ENCODE data around the gene CA10. TPM values are rescaled to one million over a fixed set of nuclear protein-coding genes. Genes with fewer than 3 reads are reported as not detected.

Gene CA10
- total and polyA plus RNA-seq, 2 experiments from 2014 or later, result 0.33 TPM; not detected in 1

GRCh38 chr17:52154466-52154865 is 4.0 kb downstream of the CA10 start:
- no peak for TF ChIP-seq CTCF (IDR thresholded peaks at IDR 0.05; ENCODE audit: poor library complexity)
- no peak overlapping the region for H3K4me2 ChIP-seq
- H3K9me2 ChIP-seq (replicated peaks; ENCODE audit: insufficient read depth), result no peaks in the 10 kb centered on the region
- H3K27me3 ChIP-seq, result peaks cover 66% of the 10 kb centered on the region
- no peaks in the 10 kb centered on the region for H3K36me3 ChIP-seq (replicated peaks; ENCODE audit: insufficient read depth, low read depth)
- H4K20me1 ChIP-seq (ENCODE audit: insufficient read depth, poor library complexity, severe bottlenecking), result no peaks in the 10 kb centered on the region
- WGBS (ENCODE audit: low lambda C conversion rate, missing lambda C conversion rate), result 66% methylated on average over 4 of the region's 4 CpGs
- H3K4me3 ChIP-seq, result no peak overlapping the region
- H3K79me2 ChIP-seq, result no peaks in the 10 kb centered on the region
- H3K27ac ChIP-seq, result no peak overlapping the region
- H3K4me1 ChIP-seq (ENCODE audit: insufficient read depth), result no peaks in the 10 kb centered on the region
- H3K9me3 ChIP-seq (ENCODE audit: low read depth), result no peaks in the 10 kb centered on the region
- no peak for DNase-seq (ENCODE audit: low spot score)
- no peak overlapping the region for H2AFZ ChIP-seq

DNA sequence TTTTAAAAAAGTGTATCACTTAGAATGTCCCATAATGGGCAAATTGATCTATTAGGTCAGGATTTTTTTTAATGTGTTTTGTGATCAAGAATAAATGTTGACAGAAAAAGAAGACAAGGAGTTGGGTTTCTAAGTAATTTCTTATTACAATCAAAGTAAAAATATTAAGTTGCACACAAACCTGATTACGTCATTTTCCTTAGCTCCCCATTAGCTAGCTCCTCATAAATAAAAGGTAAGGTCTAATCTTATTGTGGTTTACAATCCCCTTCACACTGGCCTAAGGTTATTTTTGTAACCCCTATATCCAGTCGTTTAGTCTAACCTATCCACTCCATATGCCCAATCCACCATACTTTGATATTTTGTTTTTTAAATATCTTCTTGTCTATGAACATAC is 7.6 kb downstream of the CA10 start:
- H3K27ac ChIP-seq, result no peak overlapping the region
- no peak overlapping the region for H3K4me3 ChIP-seq
- no peaks in the 10 kb centered on the region for H3K4me1 ChIP-seq (ENCODE audit: insufficient read depth)
- TF ChIP-seq EZH2phosphoT487 (IDR thresholded peaks at IDR 0.05; ENCODE audit: low read depth, severe bottlenecking, unreplicated experiment) (no peak), CTCF (IDR thresholded peaks at IDR 0.05; ENCODE audit: poor library complexity) (no peak), EZH2 (IDR thresholded peaks at IDR 0.05; ENCODE audit: borderline replicate concordance) (no peak)
- H3K79me2 ChIP-seq, result no peaks in the 10 kb centered on the region
- H3K36me3 ChIP-seq (replicated peaks; ENCODE audit: insufficient read depth, low read depth), result no peaks in the 10 kb centered on the region
- 90% methylated on average over 2 of the region's 2 CpGs for WGBS (ENCODE audit: low lambda C conversion rate, missing lambda C conversion rate)
- no peaks in the 10 kb centered on the region for H3K9me3 ChIP-seq (ENCODE audit: low read depth)
- no peaks in the 10 kb centered on the region for H3K9me2 ChIP-seq (replicated peaks; ENCODE audit: insufficient read depth)
- peaks cover 31% of the 10 kb centered on the region for H3K27me3 ChIP-seq
- no peaks in the 10 kb centered on the region for H4K20me1 ChIP-seq (ENCODE audit: insufficient read depth, poor library complexity, severe bottlenecking)
- no peak overlapping the region for H2AFZ ChIP-seq
- no peak for DNase-seq (ENCODE audit: low spot score)
- H3K4me2 ChIP-seq, result no peak overlapping the region

GRCh38 chr17:52149626-52150025 is 8.9 kb downstream of the CA10 start:
- Histone ChIP-seq H3K4me1 (ENCODE audit: insufficient read depth) (no peaks in the 10 kb centered on the region), H3K27me3 (peaks cover 18% of the 10 kb centered on the region), H3K27ac (no peak overlapping the region), H4K20me1 (ENCODE audit: insufficient read depth, poor library complexity, severe bottlenecking) (no peaks in the 10 kb centered on the region), H3K36me3 (replicated peaks; ENCODE audit: insufficient read depth, low read depth) (no peaks in the 10 kb centered on the region), H2AFZ (no peak overlapping the region), H3K4me3 (no peak overlapping the region), H3K9me3 (ENCODE audit: low read depth) (no peaks in the 10 kb centered on the region), H3K4me2 (no peak overlapping the region), H3K9me2 (replicated peaks; ENCODE audit: insufficient read depth) (no peaks in the 10 kb centered on the region), H3K79me2 (no peaks in the 10 kb centered on the region)
- no peak for DNase-seq (ENCODE audit: low spot score)
- no peak for TF ChIP-seq CTCF (IDR thresholded peaks at IDR 0.05; ENCODE audit: poor library complexity)
- TF ChIP-seq EZH2phosphoT487 (IDR thresholded peaks at IDR 0.05; ENCODE audit: low read depth, severe bottlenecking, unreplicated experiment), result no peak
- TF ChIP-seq EZH2 (IDR thresholded peaks at IDR 0.05; ENCODE audit: borderline replicate concordance), result no peak
- WGBS (ENCODE audit: low lambda C conversion rate, missing lambda C conversion rate), result 97% methylated on average over 1 of the region's 1 CpG

DNA sequence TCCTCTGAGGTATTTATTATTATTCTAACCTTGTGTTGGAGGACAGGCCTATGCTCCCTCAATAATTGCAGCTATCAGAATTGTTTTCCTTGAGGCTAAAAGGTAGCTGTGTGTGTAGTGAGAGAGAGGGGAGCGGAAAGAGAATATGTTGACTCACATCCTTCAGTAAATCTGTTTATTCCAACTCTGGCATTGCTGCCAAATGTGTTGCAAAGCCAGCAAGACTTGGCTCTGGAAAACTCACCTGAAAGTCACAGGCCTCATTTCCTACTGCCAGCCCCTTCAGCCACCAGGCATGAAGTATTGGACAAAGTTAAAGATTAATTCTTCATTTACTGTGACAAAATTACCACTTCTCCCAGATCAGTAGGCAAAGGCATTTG is 9.6 kb downstream of the CA10 start:
- 82% methylated on average over 1 of the region's 1 CpG for WGBS (ENCODE audit: low lambda C conversion rate, missing lambda C conversion rate)
- DNase-seq (ENCODE audit: low spot score), result no peak
- no peaks in the 10 kb centered on the region for H4K20me1 ChIP-seq (ENCODE audit: insufficient read depth, poor library complexity, severe bottlenecking)
- no peaks in the 10 kb centered on the region for H3K9me3 ChIP-seq (ENCODE audit: low read depth)
- no peak overlapping the region for H3K27ac ChIP-seq
- TF ChIP-seq EZH2 (IDR thresholded peaks at IDR 0.05; ENCODE audit: borderline replicate concordance) (no peak), CTCF (IDR thresholded peaks at IDR 0.05; ENCODE audit: poor library complexity) (no peak), EZH2phosphoT487 (IDR thresholded peaks at IDR 0.05; ENCODE audit: low read depth, severe bottlenecking, unreplicated experiment) (no peak)
- no peaks in the 10 kb centered on the region for H3K4me1 ChIP-seq (ENCODE audit: insufficient read depth)
- no peak overlapping the region for H3K4me2 ChIP-seq
- no peaks in the 10 kb centered on the region for H3K9me2 ChIP-seq (replicated peaks; ENCODE audit: insufficient read depth)
- H3K27me3 ChIP-seq, result peaks cover 11% of the 10 kb centered on the region
- no peaks in the 10 kb centered on the region for H3K79me2 ChIP-seq
- H3K4me3 ChIP-seq, result no peak overlapping the region
- no peaks in the 10 kb centered on the region for H3K36me3 ChIP-seq (replicated peaks; ENCODE audit: insufficient read depth, low read depth)
- H2AFZ ChIP-seq, result no peak overlapping the region
